ENCODE results near the gene EDC4.

Gene EDC4

GRCh38 chr16:67930191-67930590 lies 57.3 kb downstream of the EDC4 start:
- Histone ChIP-seq H3K4me3 (ENCODE audit: severe bottlenecking) (no peak overlapping the region), H3K9me3 (ENCODE audit: severe bottlenecking) (no peaks in the 10 kb centered on the region), H3K36me3 (ENCODE audit: low read depth) (peaks cover 24% of the 10 kb centered on the region), H3K27me3 (ENCODE audit: insufficient read depth, poor library complexity, severe bottlenecking) (no peaks in the 10 kb centered on the region), H3K4me1 (ENCODE audit: insufficient read depth, poor library complexity, severe bottlenecking) (peaks cover 4% of the 10 kb centered on the region), H3K27ac (ENCODE audit: poor library complexity, severe bottlenecking) (no peak overlapping the region)
- DNase-seq (ENCODE audit: low spot score) (no peak), ATAC-seq (ENCODE audit: low read depth) (no peak)
- TF ChIP-seq CTCF (IDR thresholded peaks at IDR 0.05; ENCODE audit: poor library complexity, severe bottlenecking) = no peak

GRCh38 chr16:67930678-67931211 lies 57.9 kb downstream of the EDC4 start:
- Histone ChIP-seq H3K27me3 (ENCODE audit: insufficient read depth, poor library complexity, severe bottlenecking) (no peaks in the 10 kb centered on the region), H3K4me1 (ENCODE audit: insufficient read depth, poor library complexity, severe bottlenecking) (peaks cover under 1% of the 10 kb centered on the region), H3K4me3 (ENCODE audit: severe bottlenecking) (no peak overlapping the region), H3K27ac (ENCODE audit: poor library complexity, severe bottlenecking) (no peak overlapping the region), H3K36me3 (ENCODE audit: low read depth) (peaks cover 24% of the 10 kb centered on the region), H3K9me3 (ENCODE audit: severe bottlenecking) (no peaks in the 10 kb centered on the region)
- no peak for DNase-seq (ENCODE audit: low spot score)
- no peak for TF ChIP-seq CTCF (IDR thresholded peaks at IDR 0.05; ENCODE audit: poor library complexity, severe bottlenecking)
- ATAC-seq (ENCODE audit: low read depth) = no peak

All from RWPE2 (cell line).